ENCODE measurements around the gene PEAK1.

The PEAK1 gene

DNA sequence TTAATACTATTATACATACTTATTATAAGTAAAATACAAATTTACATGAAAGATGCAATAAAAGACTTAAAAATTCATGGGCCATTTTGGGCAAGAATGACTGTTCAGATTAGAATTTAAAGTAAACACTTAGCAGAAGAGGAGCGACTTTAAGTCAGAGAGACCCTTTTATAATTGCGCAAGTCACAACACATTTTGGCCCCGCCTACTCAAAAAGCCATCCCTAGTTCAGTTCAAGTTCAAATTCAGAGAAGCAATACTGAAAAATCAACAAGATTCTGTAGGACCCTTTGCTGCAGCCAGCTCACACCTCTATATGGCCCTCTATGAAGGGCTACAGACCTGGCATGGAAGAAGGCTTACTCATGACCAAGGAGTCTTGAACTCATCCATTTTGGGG, 64.6 kb downstream of the PEAK1 start:
- no peak for DNase-seq (ENCODE audit: low read depth)

DNA sequence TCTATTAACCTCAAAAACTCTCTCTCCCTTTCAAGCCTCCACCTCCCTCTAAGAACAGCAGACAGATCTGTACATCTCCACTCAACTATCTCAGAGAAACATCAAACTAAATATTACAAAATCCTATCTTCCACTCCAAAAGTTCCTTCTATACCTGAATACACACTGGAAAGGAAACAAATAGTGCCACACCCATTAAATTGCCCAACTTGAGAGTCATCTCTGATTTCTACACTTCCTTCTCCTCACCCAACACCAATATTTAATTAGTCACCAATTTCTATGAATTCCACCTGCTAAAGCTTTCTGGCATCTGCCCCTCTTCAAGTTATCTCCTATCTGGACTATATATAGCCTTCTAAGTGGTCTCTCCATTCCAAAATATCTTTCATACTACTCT, 65.8 kb downstream of the PEAK1 start:
- no peak for DNase-seq (ENCODE audit: low read depth)

DNA sequence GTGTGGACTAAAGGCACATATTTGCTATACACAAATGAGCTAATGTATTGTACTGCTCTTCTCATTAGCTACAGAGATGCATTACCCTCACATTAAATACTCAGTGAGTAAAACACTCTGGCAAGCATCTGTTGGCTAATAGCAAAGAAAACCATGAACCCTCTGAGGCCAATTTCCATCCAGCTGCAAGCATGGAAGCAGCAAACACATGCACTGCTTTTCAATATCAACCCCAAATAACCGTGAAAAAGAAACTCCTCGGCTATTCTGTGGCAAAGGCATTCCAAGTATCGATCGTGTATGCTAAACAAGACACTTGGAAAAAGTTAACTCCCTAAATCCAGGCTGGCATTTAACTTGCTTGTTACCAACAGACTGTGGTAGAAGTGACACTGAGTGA, 67.0 kb downstream of the PEAK1 start:
- DNase-seq (ENCODE audit: low read depth) = no peak

DNA sequence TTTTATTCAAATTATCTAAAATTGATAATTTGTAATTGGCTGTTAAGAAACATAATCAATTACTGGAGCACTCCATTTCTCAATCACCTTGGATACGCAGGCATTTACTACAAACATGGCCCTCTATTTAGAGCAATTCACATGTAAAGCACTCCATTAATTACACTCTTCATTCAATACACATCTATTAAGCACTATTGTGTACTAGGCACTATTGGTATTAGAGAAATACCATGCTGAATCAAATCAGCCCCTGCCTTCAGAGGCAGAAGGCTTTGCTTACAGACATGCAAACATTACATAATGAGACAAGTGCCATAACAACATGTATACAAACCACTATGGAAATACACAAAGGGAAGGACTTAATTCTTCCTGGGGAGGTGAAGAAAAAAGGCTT, 69.1 kb downstream of the PEAK1 start:
- DNase-seq (ENCODE audit: low read depth) = no peak

DNA sequence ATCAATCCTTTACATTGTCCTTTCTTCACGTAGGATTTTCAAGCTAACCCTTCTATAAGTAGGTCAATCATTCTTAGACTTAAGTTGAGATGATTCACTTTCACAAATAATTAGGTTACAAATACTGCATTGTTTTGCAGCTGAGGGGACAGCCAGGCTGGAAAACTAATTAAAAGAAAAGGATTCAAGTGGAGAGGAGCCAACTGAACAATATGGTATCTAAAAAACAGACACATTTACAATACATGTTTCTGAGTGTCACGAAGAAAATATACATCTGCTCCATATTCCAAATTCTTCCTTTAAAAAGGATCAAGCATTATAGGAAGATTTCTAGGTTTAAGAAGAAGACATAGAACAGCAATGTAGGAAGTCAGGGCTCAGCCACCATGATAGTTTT, 70.2 kb downstream of the PEAK1 start:
- DNase-seq (ENCODE audit: low read depth) = no peak

DNA sequence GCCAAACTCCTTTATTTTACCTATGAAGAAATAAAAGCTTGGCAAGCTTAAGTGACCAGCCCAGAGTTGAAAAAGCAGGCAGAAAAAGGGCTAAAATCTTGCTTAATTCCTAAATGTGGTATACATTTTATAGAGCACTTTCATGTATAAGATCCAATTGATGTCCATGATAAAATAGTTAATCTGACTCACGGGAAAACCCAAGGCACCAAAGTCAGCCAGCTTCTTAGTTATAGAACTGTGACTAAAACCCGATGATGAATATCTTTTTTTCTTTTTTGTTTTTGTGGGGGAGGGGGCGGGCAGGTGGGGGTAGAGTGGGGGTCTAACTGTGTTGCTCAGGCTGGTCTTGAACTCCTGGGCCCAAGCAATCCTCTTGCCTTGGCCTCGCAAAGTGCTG, 71.4 kb downstream of the PEAK1 start:
- no peak for DNase-seq (ENCODE audit: low read depth)

DNA sequence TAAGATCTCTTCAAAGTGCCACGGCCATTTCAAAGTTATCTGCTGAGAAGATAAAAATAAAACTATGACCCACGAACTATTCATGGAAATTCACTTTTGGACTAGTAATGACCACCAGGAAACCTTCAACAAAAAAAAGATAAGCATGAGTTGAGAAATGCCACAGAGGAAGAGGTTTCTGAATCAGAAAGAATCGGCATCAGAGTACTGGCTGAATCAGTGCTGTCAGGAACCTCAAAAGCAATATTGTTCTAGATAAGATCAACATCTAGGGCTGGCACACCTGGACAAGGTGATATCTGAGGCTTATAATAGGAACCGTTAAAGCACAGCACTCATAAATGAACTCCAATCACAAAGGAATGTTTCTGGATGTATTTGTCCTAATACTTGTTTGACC, 72.7 kb downstream of the PEAK1 start:
- DNase-seq (ENCODE audit: low read depth) = no peak

DNA sequence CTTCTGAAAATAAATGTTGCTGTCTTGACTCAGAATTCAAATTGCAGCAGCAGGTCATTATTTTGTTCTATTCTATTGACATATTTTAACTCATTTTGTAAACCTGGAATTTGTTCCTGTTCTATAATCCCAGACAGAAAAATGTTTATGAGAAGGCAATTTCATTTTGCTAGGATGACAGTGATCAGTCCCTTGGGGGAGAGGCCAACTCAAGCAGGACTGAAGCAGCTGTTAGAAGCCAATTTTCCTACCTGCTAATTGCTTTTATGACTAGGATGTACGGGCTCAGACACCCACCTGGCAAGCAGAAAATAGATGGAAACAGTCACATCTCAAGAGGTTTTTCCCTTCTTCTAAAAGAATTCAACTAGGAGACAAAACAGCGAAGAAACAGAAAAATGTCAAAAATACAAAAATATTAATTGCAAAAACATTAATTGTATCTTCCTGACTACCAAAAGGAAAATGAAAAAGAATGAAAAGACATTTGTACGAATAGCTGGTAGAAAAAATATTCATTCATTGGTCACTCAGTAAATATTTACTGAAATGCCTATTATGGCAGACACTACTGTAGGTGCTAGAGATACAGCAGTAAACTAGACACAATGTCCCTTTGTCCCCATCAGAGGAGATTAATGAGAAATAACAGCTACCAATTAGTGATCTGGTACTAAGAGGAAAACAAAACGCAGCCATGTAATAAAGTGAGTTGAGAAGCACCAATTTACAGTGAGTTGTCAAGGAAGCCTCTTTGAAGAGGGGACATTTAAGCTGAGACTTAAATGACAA, 73.5 kb downstream of the PEAK1 start:
- DNase-seq (ENCODE audit: low read depth) = no peak

DNA sequence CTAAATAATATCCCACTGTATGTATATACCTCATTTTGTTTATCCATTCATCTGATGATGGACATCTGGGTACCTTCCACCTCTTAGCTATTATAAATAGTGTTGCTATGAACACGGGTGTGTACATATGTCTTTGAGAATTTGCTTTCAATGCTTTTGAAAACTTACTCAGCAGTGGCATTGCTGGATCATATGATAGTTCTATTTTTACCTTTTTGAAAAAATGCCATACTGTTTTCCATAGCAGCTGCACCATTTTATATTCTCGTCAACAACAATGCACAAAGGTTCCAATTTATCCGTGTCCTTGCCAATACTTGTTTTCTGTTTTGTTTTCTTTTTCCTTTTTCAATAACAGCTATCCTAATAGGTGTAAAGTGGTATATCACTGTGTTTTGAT, 77.1 kb downstream of the PEAK1 start:
- no peak for DNase-seq (ENCODE audit: low read depth)

DNA sequence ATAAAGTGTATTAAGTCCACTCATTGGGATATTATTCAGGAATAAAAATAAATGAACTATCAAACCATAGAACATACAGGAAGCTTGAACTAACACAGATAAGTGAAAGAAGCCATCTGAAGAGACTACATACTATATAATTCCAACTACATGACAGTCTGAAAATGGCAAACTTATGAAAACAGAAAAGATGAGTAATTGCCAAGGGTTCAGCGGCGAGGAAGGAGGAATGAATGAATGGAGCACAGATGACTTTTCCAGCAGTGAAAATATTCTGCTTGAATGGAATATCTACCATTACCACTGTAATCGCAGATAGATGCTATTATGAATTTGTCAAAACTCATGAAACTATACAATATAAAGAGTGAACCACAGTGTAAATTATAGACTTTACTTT, 79.7 kb downstream of the PEAK1 start:
- DNase-seq (ENCODE audit: low read depth) = no peak

DNA sequence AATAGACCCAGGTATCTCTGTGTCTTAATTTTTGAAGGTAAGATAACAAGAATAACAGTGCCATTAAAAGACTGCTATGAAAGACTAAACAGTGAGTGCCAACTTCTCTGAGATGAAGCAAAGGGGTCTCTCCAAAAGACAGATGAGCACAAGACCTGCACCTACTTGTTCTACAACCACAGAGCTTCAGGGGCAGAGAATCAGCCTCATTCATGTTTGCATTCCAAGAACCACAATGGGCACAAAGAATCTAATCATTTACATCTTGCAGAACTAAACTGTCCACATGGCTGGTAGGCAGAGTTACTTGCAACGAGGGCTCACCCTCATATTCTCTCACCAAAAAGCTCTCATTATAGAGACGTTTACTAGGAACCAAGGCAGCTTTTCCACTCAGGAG, 83.9 kb downstream of the PEAK1 start:
- DNase-seq (ENCODE audit: low read depth) = no peak

DNA sequence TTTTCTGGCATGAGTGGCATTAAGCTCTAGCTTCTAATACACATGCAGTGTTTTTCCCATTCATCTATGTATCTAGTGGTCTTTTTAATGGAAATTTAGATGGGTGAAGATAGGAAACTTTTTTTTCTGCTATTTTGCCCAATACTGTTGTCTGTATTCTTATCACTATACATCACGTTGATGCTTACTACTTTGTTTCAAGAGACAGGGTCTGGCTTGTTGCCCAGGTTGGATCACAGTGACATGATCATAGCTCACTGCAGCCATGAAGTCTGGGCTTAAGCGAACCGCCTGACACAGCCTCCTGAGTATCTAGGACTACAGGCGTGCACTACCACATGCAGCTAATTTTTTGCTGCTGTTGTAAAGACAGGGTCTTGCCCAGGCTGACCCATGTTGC, 84.6 kb downstream of the PEAK1 start:
- DNase-seq (ENCODE audit: low read depth) = no peak

DNA sequence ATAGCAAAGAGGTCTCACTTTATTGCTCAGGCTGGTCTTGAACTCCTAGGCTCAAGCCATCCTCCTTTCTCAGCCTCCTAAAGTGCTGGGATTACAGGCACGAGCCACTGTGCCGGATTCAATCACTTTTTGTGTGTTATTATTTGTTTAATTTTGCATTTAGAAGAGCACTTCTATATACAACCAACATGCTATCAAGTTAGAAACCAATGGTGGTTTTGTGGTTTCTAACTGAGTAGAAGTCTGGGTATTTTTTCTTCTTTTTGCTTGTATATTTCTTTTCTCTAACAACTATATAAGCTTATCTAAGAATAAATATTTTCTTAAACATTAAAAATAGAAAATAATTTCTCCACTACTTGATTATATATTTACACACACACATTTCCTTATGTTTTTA, 86.7 kb downstream of the PEAK1 start:
- no peak for DNase-seq (ENCODE audit: low read depth)

DNA sequence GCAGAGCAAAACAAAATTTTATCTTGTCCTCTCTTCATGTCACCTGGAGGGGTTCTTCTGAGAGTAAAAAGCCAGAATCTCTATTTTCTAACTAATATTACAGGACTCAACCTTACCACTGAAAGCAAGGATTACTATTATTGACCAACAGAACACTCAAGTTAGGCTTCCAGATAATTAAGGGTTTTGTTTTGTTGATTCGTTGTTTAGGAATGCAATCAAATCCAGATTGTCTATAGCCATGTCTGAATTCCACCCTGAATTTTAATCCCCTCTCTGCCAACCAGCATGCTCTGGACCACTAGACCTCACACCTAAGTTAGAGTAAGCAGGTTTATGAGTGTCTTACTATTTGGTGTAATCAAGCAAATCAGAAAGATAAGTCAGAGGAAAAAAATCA, 90.7 kb downstream of the PEAK1 start:
- no peak for DNase-seq (ENCODE audit: low read depth)

DNA sequence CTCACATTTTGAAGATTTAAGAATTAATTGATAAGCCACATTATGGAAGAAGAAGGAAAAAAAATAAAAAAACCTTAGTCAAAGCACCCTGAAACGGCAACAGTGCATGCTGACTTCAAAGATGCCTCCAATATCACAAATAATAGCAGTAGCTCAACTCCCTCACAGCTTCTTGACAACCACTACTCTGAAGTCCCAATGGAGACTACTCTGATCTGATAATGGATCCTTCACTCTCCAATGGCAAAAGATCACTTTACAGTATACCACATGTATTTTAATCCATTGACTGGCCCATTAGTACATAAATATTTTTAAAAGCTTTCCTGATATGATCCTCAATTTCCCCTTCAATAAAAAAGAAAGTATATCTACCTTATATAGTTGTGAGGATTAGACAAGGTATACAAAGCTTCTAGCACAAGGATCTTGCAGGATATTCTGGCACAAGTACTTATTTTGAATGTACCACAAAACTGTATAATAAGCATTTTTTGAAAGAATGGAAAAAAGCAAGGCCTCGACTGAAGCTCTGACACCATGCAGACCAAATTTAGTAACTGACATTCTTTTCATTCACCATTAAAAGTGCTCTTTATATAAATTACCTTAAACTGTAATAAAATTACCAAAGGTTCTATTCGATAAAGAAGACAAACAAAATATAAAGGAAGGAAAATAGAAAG, 91.9 kb downstream of the PEAK1 start:
- DNase-seq (ENCODE audit: low read depth) = no peak

DNA sequence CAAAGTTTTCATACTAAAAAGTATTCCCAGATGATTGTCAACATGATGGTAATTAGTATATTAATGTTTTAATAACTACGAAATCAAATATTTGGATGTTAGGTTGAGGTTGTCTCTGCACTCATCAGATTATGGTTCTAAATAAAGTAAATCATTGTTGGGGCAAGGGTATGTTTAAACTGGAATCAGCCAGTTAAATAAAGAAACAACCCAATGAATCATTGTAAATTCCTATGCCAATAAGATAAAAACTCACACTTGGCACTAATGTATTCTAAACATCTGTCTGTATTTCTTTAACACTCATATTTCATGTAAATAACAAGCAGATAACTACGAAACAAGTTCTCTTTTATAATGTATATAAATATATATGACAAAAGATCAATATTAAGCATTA, 92.7 kb downstream of the PEAK1 start:
- DNase-seq (ENCODE audit: low read depth) = no peak

DNA sequence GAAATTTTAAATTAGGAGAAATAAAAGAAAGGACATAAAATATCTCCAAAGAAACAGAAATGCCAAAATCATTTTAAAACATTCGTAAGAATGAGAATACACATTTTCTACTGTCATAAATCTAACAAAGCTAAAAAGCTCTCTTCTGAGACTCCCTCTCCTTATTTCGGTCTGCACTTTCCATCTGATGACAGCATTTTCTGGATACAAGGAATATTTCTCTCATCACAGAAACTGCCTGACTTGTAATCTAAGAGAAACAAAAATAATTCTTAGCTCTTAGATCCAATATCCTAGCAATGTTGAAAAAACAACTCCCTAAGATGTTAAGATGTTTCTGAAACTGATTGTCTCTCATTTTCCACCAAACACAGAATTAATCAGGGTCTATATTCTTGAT, 93.5 kb downstream of the PEAK1 start:
- no peak for DNase-seq (ENCODE audit: low read depth)

DNA sequence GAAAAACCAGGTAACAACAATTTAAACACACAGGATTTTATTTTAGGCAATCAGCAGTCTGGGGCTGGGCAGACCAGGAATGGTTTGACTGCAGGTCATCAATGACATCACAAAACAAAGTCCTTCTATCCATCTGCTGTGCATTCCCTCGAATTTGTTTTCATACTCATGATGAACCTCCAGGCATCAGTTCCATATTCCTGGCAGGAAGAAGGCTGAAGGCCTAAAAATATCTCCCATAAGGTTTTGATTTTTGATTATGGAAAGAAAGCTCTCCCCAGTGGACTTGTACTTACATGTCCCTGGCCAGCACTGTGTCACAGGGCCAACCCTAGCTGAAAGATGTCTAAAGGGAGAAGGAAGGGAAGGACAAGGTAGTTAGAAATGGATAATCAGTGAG, 107.4 kb downstream of the PEAK1 start:
- DNase-seq (ENCODE audit: low read depth) = no peak

DNA sequence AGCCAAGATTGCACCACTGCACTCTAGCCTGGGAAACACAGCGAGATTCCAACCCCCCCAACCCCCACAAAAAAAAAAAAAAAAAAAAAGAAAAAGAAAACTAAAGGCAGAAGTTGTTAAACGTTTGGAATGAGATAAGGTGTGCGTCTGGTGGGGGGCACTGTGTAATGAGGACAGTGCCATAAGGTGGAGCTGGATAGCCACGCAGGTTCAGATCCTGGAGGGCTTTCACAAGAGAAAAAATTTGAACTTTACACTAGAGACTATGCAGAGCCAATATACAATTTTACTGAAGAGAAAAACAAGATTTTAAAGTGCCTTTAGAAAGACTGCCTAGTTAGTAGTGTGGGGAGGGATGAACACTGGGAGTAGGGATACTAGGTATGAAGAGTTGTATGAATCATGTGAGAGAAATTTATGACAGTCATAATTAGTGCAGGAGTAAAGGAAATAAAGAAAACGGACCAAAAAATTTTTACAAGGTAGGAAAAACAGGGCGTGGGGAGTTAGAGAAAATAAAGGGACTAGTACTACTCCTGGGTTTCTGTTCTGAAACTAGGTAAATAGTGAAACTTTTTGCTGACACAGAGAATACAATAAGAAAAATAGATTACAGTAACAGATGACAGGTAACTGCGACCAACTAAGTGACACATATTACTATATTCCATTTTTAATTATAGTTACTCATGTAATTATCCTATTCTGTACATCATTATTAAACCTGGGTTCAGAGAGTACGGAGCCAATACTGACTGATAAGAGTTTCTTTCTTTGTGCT, 108.1 kb downstream of the PEAK1 start:
- no peak for DNase-seq (ENCODE audit: low read depth)

DNA sequence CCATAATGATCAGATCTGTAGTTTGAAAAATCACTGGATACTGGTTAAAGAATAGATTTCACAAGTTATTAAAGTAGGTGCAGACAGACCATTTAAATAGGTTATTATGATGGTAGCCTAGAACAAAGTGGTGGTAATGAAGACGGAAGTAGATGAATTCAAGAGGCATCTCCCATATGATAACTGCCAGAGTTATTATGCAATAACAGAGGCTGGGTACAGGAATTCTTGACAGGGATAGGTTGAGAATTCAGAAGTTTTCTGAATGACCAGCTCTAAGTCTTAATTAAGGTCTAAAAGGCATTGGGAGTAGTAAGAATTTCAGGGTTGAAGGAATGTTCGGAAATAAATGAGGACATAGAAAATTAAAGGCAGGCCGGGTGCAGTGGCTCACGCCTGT, 108.9 kb downstream of the PEAK1 start:
- no peak for DNase-seq (ENCODE audit: low read depth)

DNA sequence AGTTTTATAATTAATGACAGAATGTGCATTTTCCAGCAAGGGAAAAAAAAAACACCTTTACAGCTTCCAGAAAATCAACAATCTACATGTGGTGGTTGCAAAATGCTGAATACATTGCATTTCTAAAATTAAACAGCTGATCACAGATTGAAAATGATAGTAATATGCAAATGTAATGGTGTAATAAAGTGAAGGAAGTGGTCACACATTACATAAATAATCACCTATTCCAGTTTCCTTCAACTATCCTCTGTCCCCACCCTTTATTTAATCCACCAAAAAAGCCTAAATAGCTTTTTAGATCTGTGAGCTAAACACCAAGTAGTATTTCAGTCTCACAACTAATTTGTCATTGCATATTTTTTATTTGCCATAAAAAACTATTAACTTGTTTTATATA, 110.5 kb downstream of the PEAK1 start:
- DNase-seq (ENCODE audit: low read depth) = no peak

DNA sequence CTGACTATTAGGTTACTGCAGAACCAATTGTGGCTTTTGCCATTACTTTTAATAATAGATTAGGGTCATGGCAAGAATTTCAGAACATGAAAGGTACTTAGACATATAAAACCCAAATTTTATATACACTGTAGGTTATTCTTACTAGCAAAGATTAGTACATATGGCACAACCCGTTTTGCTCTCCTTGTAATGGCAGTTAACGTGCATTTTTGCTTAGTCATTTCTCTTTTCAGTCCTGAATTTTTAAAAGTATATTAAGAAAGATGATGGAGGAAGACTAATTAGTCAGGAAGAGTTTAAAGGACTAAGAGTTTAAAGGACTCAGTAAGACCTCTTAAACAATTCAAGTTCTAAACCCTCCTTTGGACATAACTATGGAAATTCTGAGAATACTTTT, 114.0 kb downstream of the PEAK1 start:
- DNase-seq (ENCODE audit: low read depth) = no peak

DNA sequence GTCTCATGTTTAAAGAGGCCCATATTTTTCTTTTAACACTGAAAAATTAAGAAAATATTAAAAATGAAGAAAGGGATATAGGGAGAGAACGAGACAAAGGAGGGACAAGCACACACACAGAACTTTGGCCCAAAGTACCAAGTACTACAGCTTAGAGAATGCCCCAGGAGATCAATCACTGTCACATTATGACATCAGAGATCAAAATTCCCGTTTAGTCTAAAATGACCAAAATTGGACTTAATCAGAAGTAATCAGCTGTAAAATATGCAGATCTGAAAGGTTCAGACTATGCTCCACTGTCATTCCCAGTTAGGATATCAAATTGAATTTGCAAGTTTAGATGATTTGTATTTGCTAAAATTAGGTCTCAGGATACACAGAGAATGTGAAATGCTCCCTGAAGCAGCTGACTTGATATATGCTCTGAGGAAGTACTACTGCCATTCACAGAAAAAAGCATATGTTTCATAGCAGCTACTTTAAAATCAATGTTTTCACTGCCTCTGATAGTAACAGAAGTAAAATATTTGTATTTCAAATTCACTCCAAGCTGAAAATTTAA, 123.0 kb downstream of the PEAK1 start:
- no peak for DNase-seq (ENCODE audit: low read depth)
